GM18873 (cell line): ENCODE data around the gene FAM120B.
"Not testable (repeated sequence)": the region's sequence is repeated elsewhere in the genome, so short reads cannot be mapped to it uniquely, and the experiment has no call there.

Source experiments
- ATAC-seq: cut with Tn5 transposase; IDR thresholded peaks from one replicate; pipeline ENCODE4 v1.9.1; 2021; ENCODE audit warnings: mild to moderate bottlenecking, moderate library complexity, moderate number of reproducible peaks; ENCODE audit not compliant: unreplicated experiment, low FRiP score

The FAM120B gene

DNA sequence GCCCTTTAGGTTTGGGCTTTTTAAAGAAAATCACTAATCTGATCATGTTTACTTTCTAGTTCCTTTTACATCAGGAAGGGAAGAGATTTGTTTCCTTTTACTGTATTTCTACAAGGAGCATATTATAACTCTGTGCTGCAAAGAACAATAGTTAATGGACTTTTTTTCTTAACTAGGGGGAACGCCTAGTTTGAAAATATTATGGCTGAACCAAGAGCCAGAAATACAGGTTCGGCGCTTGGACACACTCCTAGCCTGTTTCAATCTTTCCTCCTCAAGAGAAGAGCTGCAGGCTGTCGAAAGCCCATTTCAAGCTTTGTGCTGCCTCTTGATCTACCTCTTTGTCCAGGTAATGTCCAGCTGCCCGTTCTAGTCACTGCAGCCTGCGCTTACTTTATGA lies 41.4 kb downstream of the FAM120B start:
- no peak for ATAC-seq

DNA sequence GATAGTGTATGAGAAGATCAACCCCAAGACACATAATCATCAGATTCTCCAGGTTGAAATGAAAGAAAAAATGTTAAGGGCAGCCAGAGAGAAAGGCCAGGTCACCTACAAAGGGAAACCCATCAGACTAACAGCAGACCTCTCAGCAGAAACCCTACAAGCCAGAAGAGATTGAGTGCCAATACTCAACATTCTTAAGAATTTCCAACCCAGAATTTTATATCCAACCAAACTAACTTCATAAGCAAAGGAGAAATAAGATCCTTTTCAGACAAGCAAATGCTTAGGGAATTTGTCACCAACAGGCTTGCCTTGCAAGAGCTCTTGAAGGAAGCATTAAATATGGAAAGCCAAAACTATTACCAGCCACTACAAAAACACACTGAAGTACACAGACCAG lies 44.9 kb downstream of the FAM120B start:
- not testable (repeated sequence) for ATAC-seq

DNA sequence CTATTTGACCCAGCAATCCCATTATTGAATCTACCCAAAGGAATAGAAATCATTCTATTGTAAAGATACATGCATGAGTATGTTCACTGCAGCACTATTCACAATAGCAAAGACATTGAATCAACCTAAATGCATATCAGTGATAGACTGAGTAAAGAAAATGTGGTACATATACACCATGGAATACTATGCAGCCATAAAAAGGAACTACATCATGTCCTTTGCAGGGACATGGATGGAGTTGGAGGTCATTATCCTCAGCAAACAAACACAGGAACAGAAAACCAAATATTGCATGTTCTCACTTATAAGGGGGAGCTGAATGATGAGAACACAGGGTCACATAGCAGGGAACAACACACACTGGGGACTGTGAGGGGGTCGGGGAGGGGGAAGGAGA lies 48.6 kb downstream of the FAM120B start:
- not testable (repeated sequence) for ATAC-seq

DNA sequence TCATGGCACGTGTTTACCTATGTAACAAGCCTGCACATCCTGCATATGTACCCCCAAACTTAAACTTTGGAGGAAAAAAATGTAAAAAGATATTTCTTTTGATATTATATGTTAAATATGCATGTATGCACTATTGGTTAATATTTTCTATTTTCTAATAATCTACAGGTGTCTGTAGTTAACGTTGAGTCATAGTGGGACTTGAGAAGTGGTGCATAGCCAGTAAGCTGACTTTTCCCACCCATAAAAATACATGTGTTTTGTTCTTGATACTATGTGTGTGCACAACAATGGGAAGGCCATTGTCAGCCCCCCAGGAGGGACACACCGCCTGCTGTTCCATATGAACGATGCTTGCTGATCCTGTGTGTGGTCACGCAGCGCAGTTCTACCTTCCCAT lies 49.1 kb downstream of the FAM120B start:
- ATAC-seq = no peak

DNA sequence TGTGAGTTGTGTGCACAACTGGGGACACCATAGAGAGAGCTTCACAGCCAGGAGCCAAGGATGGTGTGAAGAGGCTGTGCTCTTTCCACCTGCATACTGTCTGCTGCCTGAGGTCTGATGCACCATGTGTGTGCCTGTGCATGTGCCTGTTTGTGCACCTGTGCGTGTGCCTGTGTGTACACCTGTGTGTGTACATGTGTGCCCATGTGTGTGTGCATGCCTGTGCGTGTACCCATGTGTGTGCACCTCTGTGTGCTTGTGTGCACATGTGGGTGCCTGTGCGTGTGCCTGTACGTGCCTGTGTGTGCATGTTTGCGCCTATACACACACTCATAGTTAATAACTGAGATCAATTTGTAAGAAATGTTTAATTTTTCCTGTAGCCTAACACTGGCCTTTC lies 51.3 kb downstream of the FAM120B start:
- ATAC-seq = no peak

DNA sequence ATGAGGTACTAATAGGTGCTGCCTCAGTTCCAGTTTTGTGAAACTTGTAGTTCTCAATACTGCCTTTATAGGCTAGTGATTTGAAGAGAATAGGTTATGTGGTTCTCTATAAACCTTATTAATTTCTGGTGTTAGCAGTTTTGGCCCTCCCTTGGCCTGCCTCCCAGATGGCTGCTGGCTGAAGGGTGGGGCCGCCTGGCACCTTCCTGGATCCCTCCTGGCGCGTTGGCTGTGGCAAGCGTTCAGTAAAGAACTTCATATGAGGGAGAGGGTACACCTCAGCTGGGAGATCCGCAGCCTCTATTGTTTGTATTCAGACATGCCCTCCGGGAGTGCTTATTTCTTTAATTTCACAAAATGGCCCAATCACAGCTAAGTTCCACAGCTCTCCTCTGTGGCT lies 51.9 kb downstream of the FAM120B start:
- no peak for ATAC-seq

DNA sequence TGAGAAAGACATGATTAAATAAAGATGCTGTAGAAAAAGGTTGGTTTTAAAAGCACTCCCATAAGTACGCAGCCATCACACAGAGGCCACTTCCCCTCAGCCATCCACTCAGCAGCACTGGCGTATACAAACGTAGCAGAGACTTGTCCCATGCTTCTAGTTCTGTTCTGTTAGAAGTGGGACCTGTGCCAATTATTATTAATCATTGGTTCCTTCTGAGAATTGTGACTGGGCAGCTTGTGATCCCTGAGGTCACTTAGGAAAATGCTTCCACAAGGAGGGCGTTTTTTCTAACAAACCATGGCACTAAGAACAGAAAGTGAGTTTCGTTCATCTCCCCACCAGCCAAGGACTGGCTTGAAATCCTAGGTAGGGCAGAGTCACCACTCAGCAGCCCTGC lies 53.9 kb downstream of the FAM120B start:
- no peak for ATAC-seq

DNA sequence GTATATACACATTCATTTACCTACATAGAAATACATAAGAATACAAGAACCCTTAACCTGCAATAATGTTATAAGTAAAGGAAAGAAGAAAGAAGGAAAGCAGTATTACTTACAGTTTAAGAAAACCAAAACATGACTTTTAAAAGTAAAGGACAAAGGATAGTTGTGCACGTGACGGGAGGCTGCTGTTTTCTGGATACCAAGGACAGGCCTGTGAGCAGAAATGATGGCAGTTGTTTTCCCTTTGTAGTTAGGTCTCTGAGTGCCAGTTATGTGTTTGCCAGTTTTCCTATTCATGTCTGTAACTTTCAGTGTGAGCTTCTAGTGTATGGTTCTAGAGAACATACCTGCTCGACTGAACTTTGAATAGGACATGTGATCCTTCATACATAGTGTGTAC lies 54.8 kb downstream of the FAM120B start:
- no peak for ATAC-seq

DNA sequence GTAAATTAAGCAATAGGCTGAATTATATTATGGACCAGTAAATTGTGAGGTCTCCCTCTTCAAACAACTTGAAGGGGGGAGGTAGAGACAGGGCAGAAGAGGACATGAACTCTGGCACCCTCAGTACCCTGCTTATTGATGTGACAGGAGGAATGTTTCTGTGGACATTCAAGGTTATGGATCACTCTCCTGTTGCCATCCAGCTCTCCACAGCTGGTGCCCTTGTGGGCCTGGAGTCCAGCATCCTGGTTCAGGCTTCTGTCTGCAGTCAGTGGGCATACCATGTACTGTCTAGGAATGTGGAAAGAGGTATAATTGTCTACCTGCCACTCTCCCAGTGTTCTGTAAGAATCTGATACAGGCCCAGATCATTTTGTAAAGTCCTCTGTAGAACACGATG lies 55.6 kb downstream of the FAM120B start:
- no peak for ATAC-seq

DNA sequence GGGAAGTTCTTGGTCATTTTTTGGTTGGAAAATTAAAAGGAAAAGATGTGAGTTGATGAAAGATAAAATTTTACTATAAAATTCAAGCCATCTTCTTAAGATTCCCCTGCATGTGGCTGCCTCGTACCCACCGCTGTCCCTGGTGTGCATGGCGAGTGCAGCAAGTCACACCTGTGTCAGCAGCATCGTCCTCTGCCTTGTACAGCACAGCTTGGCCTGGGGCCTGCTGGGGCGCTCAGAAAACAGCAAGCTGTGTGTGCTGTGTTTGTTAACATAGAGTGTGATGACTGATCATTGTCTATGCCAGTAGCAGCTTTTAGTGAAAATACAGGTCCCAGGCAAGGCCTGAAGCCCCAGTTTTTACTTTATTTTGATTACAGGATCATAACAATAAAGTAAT lies 56.7 kb downstream of the FAM120B start:
- no peak for ATAC-seq

DNA sequence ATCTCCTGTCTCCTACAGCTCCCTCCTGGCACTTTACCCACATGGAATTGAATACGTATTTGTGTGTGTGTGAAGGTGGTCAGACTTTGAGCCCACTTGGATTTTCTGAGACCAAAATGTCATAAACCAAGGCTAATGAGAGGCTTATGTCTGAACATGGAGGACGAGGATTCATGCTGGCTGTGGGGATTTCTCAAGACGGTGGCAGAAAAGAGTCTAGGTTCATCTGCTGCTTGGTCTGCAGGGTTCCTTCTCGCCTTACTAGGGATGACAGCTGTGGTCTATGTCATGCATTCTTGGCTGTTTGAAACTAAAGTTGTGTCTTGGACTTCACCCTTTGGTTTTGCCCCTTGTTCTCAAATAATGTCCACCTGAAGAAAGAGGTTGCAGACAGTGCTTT lies 58.6 kb downstream of the FAM120B start:
- ATAC-seq = no peak

DNA sequence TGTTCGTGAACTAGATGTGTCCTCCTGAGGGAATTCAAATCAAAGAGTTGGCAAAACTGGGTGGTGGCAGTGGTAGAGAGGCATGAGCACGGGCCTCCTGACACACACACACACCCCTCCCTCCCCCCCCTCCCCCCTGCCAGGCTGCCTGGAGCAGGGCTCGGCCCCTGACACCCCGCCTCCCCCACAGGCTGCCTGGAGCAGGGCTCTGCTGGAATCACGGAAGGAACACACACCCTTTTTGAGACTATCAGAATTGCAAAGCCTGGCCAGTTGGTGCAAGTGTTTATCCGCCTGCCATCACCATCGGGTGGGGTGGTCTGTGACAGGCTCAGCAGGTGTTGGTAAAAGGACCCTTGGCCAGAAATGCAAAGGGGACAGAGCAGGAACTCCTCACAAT lies 59.0 kb downstream of the FAM120B start:
- no peak for ATAC-seq

DNA sequence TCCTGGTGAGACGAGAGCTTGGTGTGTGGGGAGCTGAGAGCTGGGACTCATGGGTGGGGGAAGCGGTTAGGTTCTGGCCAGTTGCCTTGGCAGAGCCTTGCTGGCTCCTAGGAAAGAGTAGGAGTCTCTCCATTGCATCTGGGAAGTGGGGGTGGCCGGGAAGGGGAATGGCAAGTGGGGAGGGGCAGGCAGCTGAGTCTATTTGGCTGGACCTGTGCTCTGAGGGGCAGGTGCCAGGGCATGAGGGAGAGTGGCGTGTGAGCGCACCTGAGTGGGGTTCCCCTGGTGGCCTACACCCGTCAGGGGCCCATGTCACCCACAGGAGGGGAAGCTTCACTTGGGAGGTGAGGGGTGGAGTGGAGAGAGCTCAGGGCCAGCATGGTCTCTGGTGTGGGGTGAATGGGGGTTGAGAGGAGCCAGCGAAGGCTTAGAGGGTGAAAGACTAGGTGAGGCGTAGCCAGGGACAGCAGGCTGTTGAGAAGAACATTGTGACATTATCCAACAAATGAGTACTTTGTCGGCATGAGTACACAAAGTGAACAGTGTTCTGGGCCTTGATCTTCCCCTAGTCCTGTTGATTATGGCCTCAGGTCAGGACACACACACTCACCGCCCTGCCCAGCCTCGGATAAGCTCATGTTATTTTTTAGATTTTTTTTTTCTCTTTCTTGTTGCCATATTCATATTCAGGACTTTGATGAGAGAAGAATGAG lies 59.8 kb downstream of the FAM120B start:
- ATAC-seq = no peak

DNA sequence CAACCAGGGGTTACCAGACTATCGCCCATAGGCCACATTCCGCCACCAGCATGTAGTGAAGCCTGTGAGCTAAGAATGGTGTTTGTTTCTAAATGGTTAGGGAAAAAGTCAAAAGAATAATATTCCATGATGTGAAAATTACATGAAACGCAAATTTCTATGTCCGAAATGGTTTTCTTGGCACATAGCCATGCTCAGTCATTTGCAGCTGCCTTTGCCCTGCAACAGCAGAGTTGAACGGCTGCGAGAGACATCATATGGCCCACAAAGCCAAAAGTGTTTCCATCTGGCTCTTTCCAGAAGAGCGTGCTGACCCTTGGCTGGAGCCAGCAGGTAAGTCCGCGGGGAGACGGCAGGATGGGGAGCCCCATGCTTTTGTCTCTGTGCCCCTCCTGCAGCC lies 60.7 kb downstream of the FAM120B start:
- no peak for ATAC-seq

DNA sequence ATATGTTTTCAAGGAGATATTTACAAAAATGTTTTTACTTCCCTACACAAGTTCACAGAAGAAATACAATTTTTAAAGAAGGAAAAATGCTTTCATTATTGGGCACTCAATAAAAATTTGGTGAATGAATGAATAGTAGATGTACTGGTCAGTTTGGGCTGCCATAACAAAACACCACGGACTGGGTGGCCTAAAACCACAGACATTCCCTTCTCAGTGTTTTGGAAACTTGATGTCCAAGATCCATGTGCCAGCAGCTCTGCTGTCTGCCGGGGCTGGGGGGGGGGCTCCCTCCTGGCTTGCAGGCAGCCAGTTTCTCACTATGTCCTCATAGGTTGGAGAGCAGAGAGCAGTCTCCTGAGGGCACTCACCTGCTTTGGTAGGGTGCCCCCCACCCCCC lies 62.0 kb downstream of the FAM120B start:
- no peak for ATAC-seq

DNA sequence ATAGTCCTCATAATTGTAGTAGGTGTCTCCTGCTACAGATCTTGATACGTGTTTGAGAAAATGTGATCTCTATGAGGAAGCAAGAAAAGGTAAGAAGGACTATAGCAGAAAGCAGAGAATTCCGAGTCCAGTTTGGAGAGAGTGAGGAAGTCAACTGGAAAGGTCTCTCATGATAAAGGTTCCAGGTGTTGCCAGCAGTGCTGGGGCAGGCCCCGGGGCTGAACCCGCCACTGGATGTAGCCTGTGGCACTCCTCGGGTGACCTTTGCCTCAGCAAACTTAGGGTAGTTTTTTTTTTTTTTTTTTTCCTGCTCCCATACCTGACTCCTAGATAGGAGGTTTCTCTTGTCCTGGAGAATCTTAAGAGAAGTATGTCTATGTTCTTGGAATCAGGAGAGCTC lies 62.8 kb downstream of the FAM120B start:
- ATAC-seq = no peak

DNA sequence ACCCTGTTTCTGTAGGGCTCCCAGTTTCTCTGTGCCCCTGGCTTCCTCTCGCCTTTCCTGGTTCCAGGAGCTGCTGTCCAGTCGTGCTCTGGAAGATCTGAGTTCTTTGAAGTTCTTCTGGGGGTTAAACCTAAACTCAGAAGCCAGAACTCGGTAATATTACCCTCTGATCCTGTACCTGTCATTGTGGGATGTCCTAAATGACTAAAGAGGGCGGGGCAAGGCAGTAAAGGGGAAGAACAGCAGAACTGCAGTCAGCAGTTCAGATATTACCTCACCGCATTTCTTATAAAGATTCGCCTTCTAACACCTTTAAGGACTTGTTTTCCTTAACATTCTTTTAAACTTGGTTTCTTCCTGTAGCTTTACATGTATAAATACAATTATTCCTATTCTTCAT lies 63.9 kb downstream of the FAM120B start:
- peak; percentile 64 for ATAC-seq

DNA sequence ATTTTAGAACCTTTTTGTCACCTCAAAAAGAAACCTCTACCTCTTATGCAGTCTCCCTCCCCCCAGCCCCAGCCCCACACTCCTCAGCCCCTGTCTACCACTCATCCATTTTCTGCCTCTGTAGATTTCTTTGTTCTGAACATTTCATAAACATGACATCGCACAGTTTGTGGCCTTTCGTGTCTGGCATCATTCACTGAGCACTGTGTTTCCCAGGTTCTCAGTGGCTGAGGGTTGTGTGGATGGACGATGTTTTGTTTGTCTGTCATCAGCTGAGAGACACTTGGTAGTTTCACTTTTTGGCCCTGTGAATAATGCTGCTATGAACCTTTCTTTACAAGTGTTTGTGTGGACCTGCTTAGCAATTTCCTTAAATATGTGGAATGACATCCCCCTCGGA lies 64.5 kb downstream of the FAM120B start:
- ATAC-seq = no peak

DNA sequence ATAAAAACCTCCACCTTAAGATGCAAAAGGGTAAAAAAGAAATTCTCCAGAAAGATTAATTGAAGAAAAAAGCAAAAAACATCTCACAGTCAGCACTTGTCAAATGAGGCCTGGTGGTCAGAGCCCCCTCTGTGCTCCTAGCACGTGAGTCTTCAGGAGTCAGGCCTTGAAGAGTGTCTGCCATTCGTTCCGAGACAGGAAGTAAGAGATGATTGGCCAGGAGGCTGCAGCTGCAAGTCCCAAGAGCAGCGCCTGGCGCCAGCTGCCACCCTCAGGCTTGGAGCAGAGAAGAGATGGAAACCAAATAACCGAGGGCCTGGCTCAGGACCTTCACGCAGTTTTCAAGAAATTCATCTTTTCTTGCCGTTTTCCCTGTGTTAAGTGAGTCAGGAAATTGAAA lies 65.0 kb downstream of the FAM120B start:
- no peak for ATAC-seq

DNA sequence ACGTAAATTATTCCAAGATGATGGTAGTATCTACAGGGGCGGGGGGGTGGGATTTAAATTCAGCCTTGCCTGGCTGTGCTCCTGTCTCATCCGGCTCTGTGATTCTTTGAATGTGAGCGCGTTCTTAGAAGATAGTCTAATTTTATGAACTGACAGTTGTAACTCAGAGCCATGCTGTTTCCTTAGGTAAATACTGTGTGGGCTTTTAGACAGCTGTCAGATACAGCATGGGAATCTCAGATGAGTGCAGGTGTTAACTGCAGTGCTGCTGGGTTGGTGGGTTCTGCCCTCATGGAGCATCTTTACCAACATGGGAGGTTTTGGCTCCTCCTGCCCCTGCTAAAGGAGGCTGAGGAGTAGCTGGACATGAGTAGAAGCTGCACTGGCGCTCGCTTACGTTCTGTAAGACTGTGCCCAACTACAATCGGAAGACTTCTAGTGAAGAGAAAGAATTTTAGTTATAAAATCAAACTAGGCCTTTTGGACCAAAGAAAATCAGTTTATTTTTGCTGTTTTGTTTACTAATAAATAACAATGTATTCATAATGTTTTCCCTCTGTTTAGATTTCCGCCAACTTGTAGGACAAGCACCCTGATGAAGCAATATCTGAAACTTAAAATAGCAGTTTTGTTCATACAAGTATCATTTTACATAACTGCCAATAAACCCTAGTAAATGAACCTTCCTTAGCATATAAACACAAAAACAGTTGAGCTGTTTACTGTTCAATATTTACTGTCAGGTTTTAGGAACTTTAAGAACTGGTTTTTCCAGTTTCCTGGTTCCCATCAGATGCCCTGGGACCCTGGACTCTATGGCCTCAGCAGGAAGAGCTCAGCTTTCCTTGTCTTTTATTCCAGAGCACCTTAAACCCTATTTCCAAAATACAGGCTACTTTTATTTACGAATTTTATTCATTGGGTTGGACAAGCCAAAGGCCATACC lies 66.1 kb downstream of the FAM120B start:
- no peak for ATAC-seq

DNA sequence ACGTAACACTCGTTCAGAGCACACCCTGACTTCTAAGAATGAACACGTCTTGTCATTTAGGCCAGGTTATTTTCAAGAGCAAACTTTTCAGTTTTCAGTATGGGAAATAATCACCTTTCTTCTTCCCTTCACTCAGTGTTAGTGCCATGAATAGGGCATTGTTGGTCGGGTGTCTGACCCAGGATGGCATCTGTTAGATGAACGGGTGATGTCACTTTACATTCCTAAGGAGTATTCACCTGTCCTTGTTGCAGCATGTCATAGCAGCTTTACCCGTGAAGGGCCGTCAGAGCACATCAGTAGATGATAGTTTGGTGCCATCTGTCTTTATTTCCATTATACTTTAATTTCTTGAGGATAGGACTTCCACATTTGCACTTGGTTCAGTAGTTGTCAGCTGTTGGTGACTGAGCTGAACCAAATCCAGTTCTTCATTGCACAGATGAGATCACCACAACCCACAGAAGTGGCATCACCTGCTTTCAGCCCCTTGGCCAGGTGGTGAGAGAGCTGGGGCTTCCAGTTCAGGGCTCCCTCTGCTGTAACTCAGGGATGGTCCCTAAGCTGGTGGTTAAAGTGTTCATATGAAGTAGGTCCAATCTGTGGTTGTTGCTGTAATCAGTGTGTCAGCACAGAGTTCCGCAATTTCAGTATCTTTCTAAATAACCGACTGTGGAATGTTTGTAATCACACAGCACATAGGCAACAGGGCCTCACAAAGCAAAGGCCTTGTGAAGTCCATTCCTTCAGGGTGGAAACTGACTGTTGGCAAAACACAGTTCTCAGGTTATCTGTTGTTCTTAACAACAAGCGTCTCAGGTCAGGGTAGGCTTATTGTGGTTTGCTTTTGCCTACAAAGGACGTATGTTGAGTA lies 68.2 kb downstream of the FAM120B start:
- ATAC-seq = no peak
